Measurements from ENCODE around the gene GDPD1. TPM values are rescaled to one million over a fixed set of nuclear protein-coding genes. Genes with fewer than 3 reads are reported as not detected.

The GDPD1 gene
- total RNA-seq, 6 experiments from 2014 or later = 0.43 to 1.4 (median 1.1) TPM

- H3K9me3 Mint-ChIP-seq = no peaks in the 10 kb centered on the region
- peaks cover 26% of the 10 kb centered on the region; the same call in 1 of the 2 replicates for H3K36me3 Mint-ChIP-seq (ENCODE audit: low read depth)
- no peak overlapping the region for H3K27ac Mint-ChIP-seq
- H3K27me3 Mint-ChIP-seq (ENCODE audit: insufficient read depth) = no peaks in the 10 kb centered on the region; the same call in 1 of the 2 replicates
- no peak for DNase-seq
- no peaks in the 10 kb centered on the region for H3K4me1 Mint-ChIP-seq (ENCODE audit: low read depth)
- no peak overlapping the region for H3K4me3 Mint-ChIP-seq
- TF ChIP-seq CTCF (IDR thresholded peaks at IDR 0.05) = no peak
Observed at GRCh38 chr17:59180626-59181025, 39.7 kb upstream of the GDPD1 start.

DNA sequence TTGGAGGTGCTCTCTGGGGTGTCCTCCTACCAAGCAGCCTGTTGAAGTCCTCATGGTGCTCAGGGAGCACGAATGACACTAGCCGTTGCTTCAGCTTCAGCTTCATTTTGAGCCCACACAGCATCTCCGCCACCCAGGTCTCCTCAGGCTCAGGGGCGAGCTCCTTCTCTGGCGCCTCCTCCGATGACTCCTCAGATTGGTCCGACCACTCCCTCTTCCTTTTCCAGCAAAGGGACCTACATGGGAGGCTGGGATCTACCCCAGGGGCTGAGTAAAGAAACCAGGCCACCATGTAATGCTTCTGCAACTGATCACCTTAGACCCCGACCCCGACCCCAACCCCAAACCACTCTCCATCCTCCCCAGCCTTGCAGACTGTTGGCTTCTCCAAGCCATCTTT lies 38.8 kb upstream of the GDPD1 start:
- H3K27ac Mint-ChIP-seq = no peak overlapping the region
- TF ChIP-seq CTCF (IDR thresholded peaks at IDR 0.05) = no peak
- no peak for DNase-seq
- H3K9me3 Mint-ChIP-seq = no peaks in the 10 kb centered on the region
- no peaks in the 10 kb centered on the region for H3K4me1 Mint-ChIP-seq (ENCODE audit: low read depth)
- H3K36me3 Mint-ChIP-seq (ENCODE audit: low read depth) = peaks cover 23% of the 10 kb centered on the region; the same call in 1 of the 2 replicates
- H3K27me3 Mint-ChIP-seq (ENCODE audit: insufficient read depth) = no peaks in the 10 kb centered on the region; the same call in 1 of the 2 replicates
- H3K4me3 Mint-ChIP-seq = no peak overlapping the region

DNA sequence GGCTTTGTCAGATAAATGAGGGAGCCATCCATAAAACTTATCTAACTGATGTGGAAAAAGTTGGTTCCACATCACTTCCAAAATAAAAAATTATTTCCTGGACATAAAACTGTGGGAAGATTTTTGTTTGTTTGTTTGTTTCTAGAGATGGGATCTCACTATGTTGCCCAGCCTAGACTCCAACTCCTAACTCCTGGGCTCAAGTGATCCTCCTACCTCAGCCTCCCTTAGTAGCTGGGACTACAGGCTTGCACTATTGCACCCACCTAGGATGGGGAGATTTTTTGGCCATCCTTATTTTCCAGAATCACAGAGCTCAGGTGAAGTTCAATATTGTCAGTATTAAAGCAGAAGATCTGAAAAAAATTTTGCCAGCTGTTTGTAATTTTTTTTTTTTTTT lies 34.3 kb upstream of the GDPD1 start:
- no peaks in the 10 kb centered on the region; the same call in 1 of the 2 replicates for H3K27me3 Mint-ChIP-seq (ENCODE audit: insufficient read depth)
- peaks cover 14% of the 10 kb centered on the region; the same call in 1 of the 2 replicates for H3K36me3 Mint-ChIP-seq (ENCODE audit: low read depth)
- no peak for TF ChIP-seq CTCF (IDR thresholded peaks at IDR 0.05)
- H3K27ac Mint-ChIP-seq = no peak overlapping the region
- H3K4me1 Mint-ChIP-seq (ENCODE audit: low read depth) = peaks cover 4% of the 10 kb centered on the region; the same call in 1 of the 2 replicates
- DNase-seq = no peak
- H3K4me3 Mint-ChIP-seq = no peak overlapping the region
- no peaks in the 10 kb centered on the region for H3K9me3 Mint-ChIP-seq

GRCh38 chr17:59186850-59187249 lies 33.5 kb upstream of the GDPD1 start:
- peaks cover 4% of the 10 kb centered on the region; the same call in 1 of the 2 replicates for H3K4me1 Mint-ChIP-seq (ENCODE audit: low read depth)
- no peak overlapping the region for H3K27ac Mint-ChIP-seq
- no peaks in the 10 kb centered on the region for H3K9me3 Mint-ChIP-seq
- no peak overlapping the region for H3K4me3 Mint-ChIP-seq
- no peak for TF ChIP-seq CTCF (IDR thresholded peaks at IDR 0.05)
- H3K36me3 Mint-ChIP-seq (ENCODE audit: low read depth) = peaks cover 19% of the 10 kb centered on the region
- no peaks in the 10 kb centered on the region for H3K27me3 Mint-ChIP-seq (ENCODE audit: insufficient read depth)
- DNase-seq = no peak

DNA sequence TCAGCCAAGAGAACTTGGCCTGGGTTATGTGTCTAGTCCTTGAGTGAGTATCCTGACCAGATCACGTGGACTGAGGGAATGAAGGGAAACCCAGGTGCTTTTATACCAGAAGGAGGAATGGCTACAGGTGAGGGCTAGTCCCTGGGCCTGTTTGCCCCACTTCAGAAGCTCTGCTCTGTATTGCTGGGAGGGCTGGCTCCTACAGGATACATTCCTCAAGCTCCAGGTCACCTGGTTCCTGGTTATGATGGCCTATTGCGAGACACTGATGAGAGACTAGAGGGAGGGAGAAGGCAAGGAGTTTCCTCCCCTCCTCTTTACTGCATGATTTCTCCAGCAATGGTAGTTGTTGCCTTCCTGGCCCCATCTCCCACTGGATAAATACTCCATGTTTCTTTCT lies 29.5 kb upstream of the GDPD1 start:
- no peak overlapping the region for H3K27ac Mint-ChIP-seq
- no peak for TF ChIP-seq CTCF (IDR thresholded peaks at IDR 0.05)
- peaks cover 4% of the 10 kb centered on the region; the same call in 1 of the 2 replicates for H3K4me1 Mint-ChIP-seq (ENCODE audit: low read depth)
- H3K27me3 Mint-ChIP-seq (ENCODE audit: insufficient read depth) = no peaks in the 10 kb centered on the region
- H3K9me3 Mint-ChIP-seq = no peaks in the 10 kb centered on the region
- no peak overlapping the region for H3K4me3 Mint-ChIP-seq
- DNase-seq = no peak
- peaks cover 18% of the 10 kb centered on the region for H3K36me3 Mint-ChIP-seq (ENCODE audit: low read depth)

Measured in HFFc6 (cell line).